Dermis microvascular lymphatic vessel endothelial cell (primary cell): ENCODE results near the gene RAMACL. TPM values are rescaled to one million over a fixed set of nuclear protein-coding genes. Genes with fewer than 3 reads are reported as not detected.
A peak's percentile ranks its signal among the peaks of the same experiment; 100 is the strongest.

Experiments used
- DNase-seq, 2 donors: peaks; one replicate each; pipeline versions ENCODE4 v3.0.0 to v3.0.0-alpha.2; 2010; ENCODE audit warnings: low read depth in 2 of 2
- total RNA-seq: library from RNA; depleted of rRNA; stranded (reverse); fragments of >200 nt; gene quantifications from 2 replicates; pipeline ENCODE4 v1.2.1, GENCODE V29; 2014

The RAMACL gene
- total RNA-seq, 1 donor from 2014 or later: 1.7 TPM

- no peak for DNase-seq
These were observed 7.8 kb downstream of the RAMACL start for GRCh38 chr6:166578536-166579236.

GRCh38 chr6:166575205-166575604 lies 11.3 kb downstream of the RAMACL start:
- DNase-seq: peak; percentile 91 to 94

GRCh38 chr6:166573511-166574216 lies 12.8 kb downstream of the RAMACL start:
- no peak for DNase-seq

- DNase-seq: no peak
These were observed 13.9 kb downstream of the RAMACL start for GRCh38 chr6:166572370-166573261.

GRCh38 chr6:166570929-166571713 lies 15.4 kb downstream of the RAMACL start:
- no peak for DNase-seq

- DNase-seq: no peak
These were observed 17.3 kb downstream of the RAMACL start for GRCh38 chr6:166569206-166569605.

GRCh38 chr6:166567813-166568212 lies 18.7 kb downstream of the RAMACL start:
- no peak for DNase-seq

GRCh38 chr6:166567107-166567506 lies 19.4 kb downstream of the RAMACL start:
- peak in 1 of 2 donors; percentile 70 for DNase-seq

- no peak for DNase-seq
These were observed 20.2 kb downstream of the RAMACL start for GRCh38 chr6:166566026-166567011.

GRCh38 chr6:166565084-166565967 lies 21.2 kb downstream of the RAMACL start:
- no peak for DNase-seq

- no peak for DNase-seq
These were observed 22.7 kb downstream of the RAMACL start for GRCh38 chr6:166563805-166564204.

GRCh38 chr6:166563200-166563599 lies 23.3 kb downstream of the RAMACL start:
- peak in 1 of 2 donors; percentile 64 for DNase-seq

- no peak for DNase-seq
These were observed 23.8 kb downstream of the RAMACL start for GRCh38 chr6:166562726-166563125.

- no peak for DNase-seq
These were observed 24.6 kb downstream of the RAMACL start for GRCh38 chr6:166561771-166562359.

- DNase-seq: no peak
These were observed 26.3 kb downstream of the RAMACL start for GRCh38 chr6:166560222-166560621.

- DNase-seq: no peak
These were observed 26.8 kb downstream of the RAMACL start for GRCh38 chr6:166559662-166560061.

GRCh38 chr6:166559211-166559610 lies 27.3 kb downstream of the RAMACL start:
- no peak for DNase-seq

- no peak for DNase-seq
These were observed 28.1 kb downstream of the RAMACL start for GRCh38 chr6:166558156-166559005.
